Ascending aorta (tissue), 2 donors: ENCODE results near the gene SYNC. TPM values are rescaled to one million over a fixed set of nuclear protein-coding genes. Genes with fewer than 3 reads are reported as not detected.
A peak's percentile ranks its signal among the peaks of the same experiment; 100 is the strongest.
"Not testable (repeated sequence)": the region's sequence is repeated elsewhere in the genome, so short reads cannot be mapped to it uniquely, and the experiment has no call there.

ENCODE experiments used
- DNase-seq, 2 donors: peaks; one replicate each; pipeline ENCODE4 v3.0.0-alpha.2; 2019; ENCODE audit warnings: low spot score in 2 of 2
- H3K27ac ChIP-seq, 2 donors: fragments of 200-600 bp; sonication (generic); one replicate each; pipeline ENCODE4 v1.5.1; 2016 to 2017; ENCODE audit warnings: mild to moderate bottlenecking in 1 of 2
- H3K27me3 ChIP-seq: fragments of 200-600 bp; sonication (generic); one replicate; pipeline ENCODE4 v1.5.1; 2017
- H3K36me3 ChIP-seq, 2 donors: fragments of 200-600 bp; sonication (generic); one replicate each; pipeline ENCODE4 v1.5.1; 2016
- H3K4me1 ChIP-seq, 2 donors: fragments of 200-600 bp; sonication (generic); one replicate each; pipeline ENCODE4 v1.5.1; 2016 to 2017; ENCODE audit warnings: mild to moderate bottlenecking in 1 of 2
- H3K4me3 ChIP-seq, 2 donors: fragments of 200-600 bp; sonication (generic); one replicate each; pipeline ENCODE4 v1.5.1; 2016 to 2017; ENCODE audit warnings: mild to moderate bottlenecking in 1 of 2
- H3K9me3 ChIP-seq, 2 donors: fragments of 200-600 bp; sonication (generic); one replicate each; pipeline ENCODE4 v1.5.1; 2016
- CTCF ChIP-seq, 3 experiments: fragments of 200-600 bp in 2 of 3; fragments of 450-650 bp in 1 of 3; sonication (generic) in 2 of 3; IDR thresholded peaks; one replicate each; pipeline ENCODE4 v1.5.1; 2016 to 2019; ENCODE audit warnings: antibody characterized with exemption in 3 of 3, mild to moderate bottlenecking in 1 of 3, moderate library complexity in 1 of 3
- intact Hi-C: fragments of 100-400 bp; cut with DNase I; formaldehyde crosslinking; loops from one replicate; pipeline ENCODE4 v1.15.1; 2023
- total RNA-seq: library from RNA; depleted of rRNA; stranded (reverse); fragments of >200 nt; gene quantifications from one replicate; pipeline ENCODE4 v1.1.0, GENCODE V29; 2016

SYNC gene
- total RNA-seq, 1 donor from 2014 or later = 87.3 TPM

- intact Hi-C loops = loop anchor here (1.0 to 5.0 kb wide), 2 partner anchors 52 to 101 kb away; no protein-coding TSS in a partner anchor
- H3K27ac ChIP-seq = peak overlapping the region; percentile 91 to 99
- TF ChIP-seq CTCF (IDR thresholded peaks at IDR 0.05) = no peak
- H3K27me3 ChIP-seq = no peaks in the 10 kb centered on the region
- peaks cover 14 to 35% of the 10 kb centered on the region in 2 donors for H3K4me1 ChIP-seq
- no peaks in the 10 kb centered on the region for H3K9me3 ChIP-seq
- DNase-seq = no peak
- H3K4me3 ChIP-seq = peak overlapping the region; percentile 79 to 100
- H3K36me3 ChIP-seq = peaks cover 16 to 18% of the 10 kb centered on the region in 2 donors
These were observed 51.0 kb downstream of the SYNC start for GRCh38 chr1:32651461-32652073.

- no peak for TF ChIP-seq CTCF (IDR thresholded peaks at IDR 0.05)
- H3K4me3 ChIP-seq = peak within 1 kb of the TSS; percentile 79 to 100
- DNase-seq = peak; percentile 90 to 98
- H3K27ac ChIP-seq = peak within 1 kb of the TSS; percentile 97 to 99
- no peaks in the 10 kb centered on the region for H3K27me3 ChIP-seq
- peaks cover 14 to 35% of the 10 kb centered on the region in 2 donors for H3K4me1 ChIP-seq
- intact Hi-C loops = loop anchor here (1.0 to 5.0 kb wide), 3 partner anchors 52 to 166 kb away; partner anchors contain the start of genes S100PBP and YARS1
- peaks cover 16 to 18% of the 10 kb centered on the region in 2 donors for H3K36me3 ChIP-seq
- no peaks in the 10 kb centered on the region for H3K9me3 ChIP-seq
These were observed 51.7 kb downstream of the SYNC start, which contains the start of gene RBBP4 for GRCh38 chr1:32650752-32651460. Gene RBBP4 (plus strand): TSS chr1:32651208. CDS start chr1:32651307, 99 bp downstream.

GRCh38 chr1:32650248-32650751, 52.3 kb downstream of the SYNC start, which contains the start of gene ZBTB8OS:
Gene ZBTB8OS (minus strand): TSS chr1:32650550. CDS start chr1:32650529, 21 bp downstream.
- DNase-seq = peak; percentile 78 to 94
- Histone ChIP-seq H3K27me3 (no peaks in the 10 kb centered on the region), H3K4me1 (peaks cover 14 to 31% of the 10 kb centered on the region in 2 donors), H3K4me3 (peak within 1 kb of the TSS; percentile 79 to 100), H3K36me3 (peaks cover 16 to 18% of the 10 kb centered on the region in 2 donors), H3K9me3 (no peaks in the 10 kb centered on the region), H3K27ac (peak within 1 kb of the TSS; percentile 97 to 99)
- intact Hi-C loops = loop anchor here (1.0 to 5.0 kb wide), 2 partner anchors 102 to 167 kb away; partner anchors contain the start of genes S100PBP and YARS1
- TF ChIP-seq CTCF (IDR thresholded peaks at IDR 0.05) = no peak

GRCh38 chr1:32647308-32648134, 55.0 kb downstream of the SYNC start:
- H3K4me3 ChIP-seq = no peak overlapping the region
- TF ChIP-seq CTCF (IDR thresholded peaks at IDR 0.05) = no peak

GRCh38 chr1:32644426-32644825, 58.1 kb downstream of the SYNC start:
- H3K9me3 ChIP-seq = no peaks in the 10 kb centered on the region
- no peak for TF ChIP-seq CTCF (IDR thresholded peaks at IDR 0.05)
- H3K4me1 ChIP-seq = peaks cover 0 to 5% of the 10 kb centered on the region in 2 donors
- H3K4me3 ChIP-seq = no peak overlapping the region
- H3K27ac ChIP-seq = no peak overlapping the region
- no peaks in the 10 kb centered on the region for H3K27me3 ChIP-seq
- no peak for DNase-seq
- H3K36me3 ChIP-seq = no peaks in the 10 kb centered on the region
- intact Hi-C loops = no loop called here

More at GRCh38 chr1:32647308-32648134, 55.0 kb downstream of the SYNC start:
- DNase-seq = peak in 1 of 2 donors; percentile 11
- intact Hi-C loops = no loop called here
- Histone ChIP-seq H3K27me3 (no peaks in the 10 kb centered on the region), H3K9me3 (no peaks in the 10 kb centered on the region), H3K36me3 (peaks cover 0 to 2% of the 10 kb centered on the region in 2 donors), H3K27ac (no peak overlapping the region), H3K4me1 (peaks cover 9 to 12% of the 10 kb centered on the region in 2 donors)

- H3K27me3 ChIP-seq, H3K9me3 ChIP-seq, DNase-seq, intact Hi-C loops, H3K27ac ChIP-seq, H3K4me3 ChIP-seq, H3K4me1 ChIP-seq, H3K36me3 ChIP-seq: not testable (repeated sequence)
These were observed 60.2 kb downstream of the SYNC start for GRCh38 chr1:32642292-32642827.
